Esophagus mucosa (tissue), 1 donor: ENCODE data around the gene PEX10. TPM values are rescaled to one million over a fixed set of nuclear protein-coding genes. Genes with fewer than 3 reads are reported as not detected.

ENCODE experiments used
- total RNA-seq: library from RNA; stranded (reverse); gene quantifications from one replicate; pipeline ENCODE4 v1.2.4, GENCODE V29; 2023
- donor health status: DM: yes; HTN: yes; CAD: no.

The PEX10 gene
- total RNA-seq, 1 donor from 2014 or later: 17.7 TPM

Other genes with a start within 250 kb of the PEX10 start
- gene FAAP20, start 217.8 kb downstream of the PEX10 start, total RNA-seq: 36.5 TPM
- gene SKI, start 184.2 kb downstream of the PEX10 start, total RNA-seq: 21.6 TPM
- 8.4 TPM for gene MORN1, start 21.0 kb downstream of the PEX10 start, total RNA-seq
- 167 TPM for gene RER1, start 20.7 kb downstream of the PEX10 start, total RNA-seq
- gene PLCH2, start 63.7 kb upstream of the PEX10 start, total RNA-seq: 21.0 TPM
- gene PANK4, start 114.0 kb upstream of the PEX10 start, total RNA-seq: 10.1 TPM
- gene HES5, start 117.7 kb upstream of the PEX10 start, total RNA-seq: 1.3 TPM
- 12.0 TPM for gene TNFRSF14, start 143.8 kb upstream of the PEX10 start, total RNA-seq
- 12.7 TPM for gene PRXL2B, start 174.2 kb upstream of the PEX10 start, total RNA-seq
- 2.3 TPM for gene MMEL1, start 220.5 kb upstream of the PEX10 start, total RNA-seq